Measurements from ENCODE around the gene CREB1. TPM values are rescaled to one million over a fixed set of nuclear protein-coding genes. Genes with fewer than 3 reads are reported as not detected.
A peak's percentile ranks its signal among the peaks of the same experiment; 100 is the strongest.

Gene CREB1
- total RNA-seq, 1 experiment from 2014 or later, result 71.3 TPM

- ChIA-PET CTCF (interaction anchor here (0.6 to 1.8 kb wide), 7 partner anchors 17 to 414 kb away, joined by 3 to 5 read pairs (median 4); no protein-coding TSS in a partner anchor), POLR2A (interaction anchor here (0.6 to 6.9 kb wide), 45 partner anchors 10 to 550 kb away, joined by 3 to 68 read pairs (median 4); partner anchors contain the start of genes CCNYL1, KLF7, METTL21A and PLEKHM3)
- intact Hi-C loops (cut with micrococcal nuclease), result loop anchor here (2.0 to 10.0 kb wide), 3 partner anchors 26 to 184 kb away; partner anchors contain the start of genes CCNYL1 and METTL21A
- Mint-ChIP-seq H3K4me3 (ENCODE audit: unreplicated experiment) (peak overlapping the region; percentile 94), H3K36me3 (ENCODE audit: insufficient read depth, unreplicated experiment) (peaks cover 6% of the 10 kb centered on the region), H3K4me1 (ENCODE audit: insufficient read depth, unreplicated experiment) (peaks cover 18% of the 10 kb centered on the region), H3K27ac (ENCODE audit: low read depth, unreplicated experiment) (peak overlapping the region; percentile 100), H3K9me3 (ENCODE audit: unreplicated experiment) (no peaks in the 10 kb centered on the region), H3K27me3 (ENCODE audit: insufficient read depth, unreplicated experiment) (no peaks in the 10 kb centered on the region)
- peak; percentile 59 for DNase-seq (ENCODE audit: unreplicated experiment)
- TF ChIP-seq CTCF (IDR thresholded peaks at IDR 0.05; ENCODE audit: unreplicated experiment), result no peak
- BruUV-seq (replicated peaks), result no TSS peak
Measured at GRCh38 chr2:207530160-207531031, 634 bp downstream of the CREB1 start.

- Mint-ChIP-seq H3K4me1 (ENCODE audit: insufficient read depth, unreplicated experiment) (peaks cover 18% of the 10 kb centered on the region), H3K4me3 (ENCODE audit: unreplicated experiment) (peak overlapping the region; percentile 94), H3K36me3 (ENCODE audit: insufficient read depth, unreplicated experiment) (peaks cover 6% of the 10 kb centered on the region), H3K9me3 (ENCODE audit: unreplicated experiment) (no peaks in the 10 kb centered on the region), H3K27me3 (ENCODE audit: insufficient read depth, unreplicated experiment) (no peaks in the 10 kb centered on the region), H3K27ac (ENCODE audit: low read depth, unreplicated experiment) (peak overlapping the region; percentile 100)
- CTCF ChIA-PET, result interaction anchor here (0.6 to 1.8 kb wide), 7 partner anchors 10 to 415 kb away, joined by 3 to 7 read pairs (median 4); no protein-coding TSS in a partner anchor
- intact Hi-C loops (cut with micrococcal nuclease), result loop anchor here (2.0 to 10.0 kb wide), 3 partner anchors 26 to 184 kb away; partner anchors contain the start of genes CCNYL1 and METTL21A
- peak; percentile 27 for DNase-seq (ENCODE audit: unreplicated experiment)
- POLR2A ChIA-PET, result interaction anchor here (0.6 to 6.9 kb wide), 28 partner anchors 9 to 499 kb away, joined by 3 to 68 read pairs (median 4); partner anchors contain the start of genes CCNYL1, KLF7 and METTL21A
- TSS peak; percentile 70 for BruUV-seq (replicated peaks)
- no peak for TF ChIP-seq CTCF (IDR thresholded peaks at IDR 0.05; ENCODE audit: unreplicated experiment)
Measured at GRCh38 chr2:207531032-207531952, 1.5 kb downstream of the CREB1 start.

- no peak for DNase-seq (ENCODE audit: unreplicated experiment)
- no peaks in the 10 kb centered on the region for H3K27me3 Mint-ChIP-seq (ENCODE audit: insufficient read depth, unreplicated experiment)
- intact Hi-C loops (cut with micrococcal nuclease), result loop anchor here (10.0 kb wide), 1 partner anchor 182 kb away; the partner anchor contains the start of gene CCNYL1
- peak overlapping the region; percentile 94 for H3K4me3 Mint-ChIP-seq (ENCODE audit: unreplicated experiment)
- POLR2A ChIA-PET, result interaction anchor here (0.6 to 6.9 kb wide), 13 partner anchors 11 to 715 kb away, joined by 3 to 68 read pairs (median 5); no protein-coding TSS in a partner anchor
- no TSS peak for BruUV-seq (replicated peaks)
- TF ChIP-seq CTCF (IDR thresholded peaks at IDR 0.05; ENCODE audit: unreplicated experiment), result no peak
- H3K27ac Mint-ChIP-seq (ENCODE audit: low read depth, unreplicated experiment), result peak overlapping the region; percentile 57
- no peaks in the 10 kb centered on the region for H3K9me3 Mint-ChIP-seq (ENCODE audit: unreplicated experiment)
- CTCF ChIA-PET, result interaction anchor here (0.5 to 2.3 kb wide), 10 partner anchors 14 to 746 kb away, joined by 3 to 12 read pairs (median 3); no protein-coding TSS in a partner anchor
- peaks cover 4% of the 10 kb centered on the region for H3K36me3 Mint-ChIP-seq (ENCODE audit: insufficient read depth, unreplicated experiment)
- H3K4me1 Mint-ChIP-seq (ENCODE audit: insufficient read depth, unreplicated experiment), result peaks cover 9% of the 10 kb centered on the region
Measured at GRCh38 chr2:207532676-207533075, 2.9 kb downstream of the CREB1 start.

Data from MCF 10A (cell line).